ENCODE results near the gene RAPGEF5. TPM values are rescaled to one million over a fixed set of nuclear protein-coding genes. Genes with fewer than 3 reads are reported as not detected.
A peak's percentile ranks its signal among the peaks of the same experiment; 100 is the strongest.
"Not testable (repeated sequence)": the region's sequence is repeated elsewhere in the genome, so short reads cannot be mapped to it uniquely, and the experiment has no call there.

The RAPGEF5 gene
- total and polyA plus RNA-seq, 9 donors = 6.4 to 22.5 (median 10.4) TPM

- H3K36me3 ChIP-seq = no peaks in the 10 kb centered on the region
- no peaks in the 10 kb centered on the region for H3K4me1 ChIP-seq (ENCODE audit: insufficient read depth)
- H3K9me3 ChIP-seq = peaks cover 0 to 3% of the 10 kb centered on the region in 2 donors
- H3K4me3 ChIP-seq = peak overlapping the region; percentile 75
- no peaks in the 10 kb centered on the region for H3K27me3 ChIP-seq
- peak in 3 of 5 donors; percentile 26 to 28 (median 26) for DNase-seq
- TF ChIP-seq POLR2A (IDR thresholded peaks at IDR 0.05) (no peak), EP300 (IDR thresholded peaks at IDR 0.05) (no peak), CTCF (IDR thresholded peaks at IDR 0.05) (no peak)
- 19 to 25% (median 23%) methylated on average over 10 of the region's 10 CpGs for WGBS, 3 donors
- no peak overlapping the region for H3K27ac ChIP-seq
- intact Hi-C loops (cut with DNase I) = no loop called here
Observed at GRCh38 chr7:22083704-22084240, 273.2 kb downstream of the RAPGEF5 start.

GRCh38 chr7:22082886-22083703 lies 273.9 kb downstream of the RAPGEF5 start:
- H3K9me3 ChIP-seq = peaks cover 0 to 3% of the 10 kb centered on the region in 2 donors

GRCh38 chr7:22082553-22082885 lies 274.4 kb downstream of the RAPGEF5 start:
- no peak for DNase-seq
- Histone ChIP-seq H3K9me3 (peaks cover 0 to 3% of the 10 kb centered on the region in 2 donors), H3K4me3 (peak overlapping the region; percentile 75), H3K36me3 (no peaks in the 10 kb centered on the region), H3K27ac (no peak overlapping the region), H3K4me1 (ENCODE audit: insufficient read depth) (no peaks in the 10 kb centered on the region), H3K27me3 (no peaks in the 10 kb centered on the region)
- TF ChIP-seq CTCF (IDR thresholded peaks at IDR 0.05) (no peak), POLR2A (IDR thresholded peaks at IDR 0.05) (no peak), EP300 (IDR thresholded peaks at IDR 0.05) (no peak)
- WGBS, 3 donors = 3 to 5% (median 3%) methylated on average over 10 of the region's 10 CpGs
- intact Hi-C loops (cut with DNase I) = no loop called here

More at GRCh38 chr7:22082886-22083703, 273.9 kb downstream of the RAPGEF5 start:
- TF ChIP-seq CTCF (IDR thresholded peaks at IDR 0.05) = peak; percentile 83 to 90 (median 88)
- no peak for TF ChIP-seq POLR2A (IDR thresholded peaks at IDR 0.05)
- 0% methylated on average over 51 to 55 of the region's 55 CpGs for WGBS, 3 donors
- peak overlapping the region in 1 of 2 donors; percentile 29 for H3K27ac ChIP-seq
- H3K36me3 ChIP-seq = no peaks in the 10 kb centered on the region
- DNase-seq = peak; percentile 73 to 90 (median 88)
- no peaks in the 10 kb centered on the region for H3K27me3 ChIP-seq
- H3K4me3 ChIP-seq = peak overlapping the region; percentile 75
- no peaks in the 10 kb centered on the region for H3K4me1 ChIP-seq (ENCODE audit: insufficient read depth)
- intact Hi-C loops (cut with DNase I) = no loop called here

- H3K4me1 ChIP-seq (ENCODE audit: insufficient read depth); DNase-seq; H3K27ac ChIP-seq; H3K9me3 ChIP-seq; H3K27me3 ChIP-seq; intact Hi-C loops (cut with DNase I); H3K4me3 ChIP-seq; H3K36me3 ChIP-seq: not testable (repeated sequence)
- 92 to 93% (median 92%) methylated on average over 8 of the region's 8 CpGs for WGBS, 3 donors
Observed at GRCh38 chr7:22080219-22080618, 276.7 kb downstream of the RAPGEF5 start.

GRCh38 chr7:22078872-22079271 lies 278.1 kb downstream of the RAPGEF5 start:
- WGBS, 3 donors = 75 to 85% (median 79%) methylated on average over 6 of the region's 6 CpGs
- H3K36me3 ChIP-seq; H3K27me3 ChIP-seq; intact Hi-C loops (cut with DNase I); H3K4me3 ChIP-seq; H3K9me3 ChIP-seq; H3K4me1 ChIP-seq (ENCODE audit: insufficient read depth); DNase-seq; H3K27ac ChIP-seq: not testable (repeated sequence)
